Measurements from ENCODE around the gene TYMP.
A peak's percentile ranks its signal among the peaks of the same experiment; 100 is the strongest.
"Not testable (repeated sequence)": the region's sequence is repeated elsewhere in the genome, so short reads cannot be mapped to it uniquely, and the experiment has no call there.

TYMP gene

GRCh38 chr22:50536226-50536625, 6.4 kb upstream of the TYMP start:
- no peak for TF ChIP-seq CTCF (IDR thresholded peaks at IDR 0.05; ENCODE audit: low read depth, low read length)
- no peak overlapping the region for H3K4me3 ChIP-seq (ENCODE audit: low read depth, low read length)

GRCh38 chr22:50535113-50535512, 5.3 kb upstream of the TYMP start:
- TF ChIP-seq CTCF (IDR thresholded peaks at IDR 0.05; ENCODE audit: low read depth, low read length), result no peak
- H3K4me3 ChIP-seq (ENCODE audit: low read depth, low read length), result no peak overlapping the region

- H3K4me3 ChIP-seq (ENCODE audit: low read depth, low read length), result not testable (repeated sequence)
These were observed 4.3 kb upstream of the TYMP start for GRCh38 chr22:50533856-50534711.

GRCh38 chr22:50532824-50533796, 3.3 kb upstream of the TYMP start:
- no peak for TF ChIP-seq CTCF (IDR thresholded peaks at IDR 0.05; ENCODE audit: low read depth, low read length)
- H3K4me3 ChIP-seq (ENCODE audit: low read depth, low read length), result no peak overlapping the region

- TF ChIP-seq CTCF (IDR thresholded peaks at IDR 0.05; ENCODE audit: low read depth, low read length), result no peak
- H3K4me3 ChIP-seq (ENCODE audit: low read depth, low read length), result peak overlapping the region; percentile 53
These were observed 2.3 kb upstream of the TYMP start for GRCh38 chr22:50531962-50532674.

- peak overlapping the region; percentile 53 for H3K4me3 ChIP-seq (ENCODE audit: low read depth, low read length)
- no peak for TF ChIP-seq CTCF (IDR thresholded peaks at IDR 0.05; ENCODE audit: low read depth, low read length)
These were observed 1.7 kb upstream of the TYMP start for GRCh38 chr22:50531546-50531961.

- no peak for TF ChIP-seq CTCF (IDR thresholded peaks at IDR 0.05; ENCODE audit: low read depth, low read length)
- peak overlapping the region; percentile 53 for H3K4me3 ChIP-seq (ENCODE audit: low read depth, low read length)
These were observed 1.2 kb upstream of the TYMP start for GRCh38 chr22:50530877-50531545.

Data from WI38 (cell line).